Measurements from ENCODE around the gene PDYN. TPM values are rescaled to one million over a fixed set of nuclear protein-coding genes. Genes with fewer than 3 reads are reported as not detected.

PDYN gene
- polyA plus RNA-seq, 2 donors: not detected

- H3K4me3 ChIP-seq (ENCODE audit: low read depth in 1 of 2, low read length in 2 of 2): no peak overlapping the region
- peaks cover 8 to 16% of the 10 kb centered on the region in 2 donors for H3K4me1 ChIP-seq (ENCODE audit: control insufficient read depth in 2 of 2, insufficient read depth in 2 of 2, low read length in 1 of 2)
- H3K9me3 ChIP-seq (ENCODE audit: control insufficient read depth in 2 of 2, insufficient read depth in 1 of 2, low read depth in 1 of 2, low read length in 1 of 2): no peaks in the 10 kb centered on the region
- no peaks in the 10 kb centered on the region for H3K27me3 ChIP-seq (ENCODE audit: control insufficient read depth in 1 of 2, insufficient read depth in 2 of 2, low read length in 2 of 2)
- 78 to 85% methylated on average over 7 of the region's 7 CpGs for WGBS, 2 donors
- no peaks in the 10 kb centered on the region for H3K36me3 ChIP-seq (ENCODE audit: control insufficient read depth in 2 of 2, insufficient read depth in 2 of 2, low read length in 1 of 2)
- H3K27ac ChIP-seq (ENCODE audit: low read depth in 2 of 2, low read length in 1 of 2): no peak overlapping the region
Measured at GRCh38 chr20:1945660-1946059, 48.2 kb downstream of the PDYN start.

- Histone ChIP-seq H3K27me3 (ENCODE audit: control insufficient read depth in 1 of 2, insufficient read depth in 2 of 2, low read length in 2 of 2) (no peaks in the 10 kb centered on the region), H3K4me3 (ENCODE audit: low read depth in 1 of 2, low read length in 2 of 2) (no peak overlapping the region), H3K9me3 (ENCODE audit: control insufficient read depth in 2 of 2, insufficient read depth in 1 of 2, low read depth in 1 of 2, low read length in 1 of 2) (no peaks in the 10 kb centered on the region), H3K27ac (ENCODE audit: low read depth in 2 of 2, low read length in 1 of 2) (peak overlapping the region in 1 of 2 donors; percentile 8), H3K4me1 (ENCODE audit: control insufficient read depth in 2 of 2, insufficient read depth in 2 of 2, low read length in 1 of 2) (peaks cover 8 to 16% of the 10 kb centered on the region in 2 donors), H3K36me3 (ENCODE audit: control insufficient read depth in 2 of 2, insufficient read depth in 2 of 2, low read length in 1 of 2) (no peaks in the 10 kb centered on the region)
- WGBS, 2 donors: 73 to 87% methylated on average over 9 of the region's 9 CpGs
Measured at GRCh38 chr20:1945134-1945618, 48.7 kb downstream of the PDYN start.

GRCh38 chr20:1944345-1945091 is 49.3 kb downstream of the PDYN start:
- H3K36me3 ChIP-seq (ENCODE audit: control insufficient read depth in 2 of 2, insufficient read depth in 2 of 2, low read length in 1 of 2): no peaks in the 10 kb centered on the region
- 74 to 84% methylated on average over 6 of the region's 6 CpGs for WGBS, 2 donors
- no peak overlapping the region for H3K27ac ChIP-seq (ENCODE audit: low read depth in 2 of 2, low read length in 1 of 2)
- peaks cover 8 to 16% of the 10 kb centered on the region in 2 donors for H3K4me1 ChIP-seq (ENCODE audit: control insufficient read depth in 2 of 2, insufficient read depth in 2 of 2, low read length in 1 of 2)
- no peak overlapping the region for H3K4me3 ChIP-seq (ENCODE audit: low read depth in 1 of 2, low read length in 2 of 2)
- H3K27me3 ChIP-seq (ENCODE audit: control insufficient read depth in 1 of 2, insufficient read depth in 2 of 2, low read length in 2 of 2): no peaks in the 10 kb centered on the region
- H3K9me3 ChIP-seq (ENCODE audit: control insufficient read depth in 2 of 2, insufficient read depth in 1 of 2, low read depth in 1 of 2, low read length in 1 of 2): no peaks in the 10 kb centered on the region

- Histone ChIP-seq H3K4me3 (ENCODE audit: low read depth in 1 of 2, low read length in 2 of 2) (no peak overlapping the region), H3K27ac (ENCODE audit: low read depth in 2 of 2, low read length in 1 of 2) (peak overlapping the region; percentile 38 to 84), H3K27me3 (ENCODE audit: control insufficient read depth in 1 of 2, insufficient read depth in 2 of 2, low read length in 2 of 2) (no peaks in the 10 kb centered on the region), H3K9me3 (ENCODE audit: control insufficient read depth in 2 of 2, insufficient read depth in 1 of 2, low read depth in 1 of 2, low read length in 1 of 2) (no peaks in the 10 kb centered on the region), H3K36me3 (ENCODE audit: control insufficient read depth in 2 of 2, insufficient read depth in 2 of 2, low read length in 1 of 2) (no peaks in the 10 kb centered on the region), H3K4me1 (ENCODE audit: control insufficient read depth in 2 of 2, insufficient read depth in 2 of 2, low read length in 1 of 2) (peaks cover 8 to 16% of the 10 kb centered on the region in 2 donors)
- 59 to 62% methylated on average over 8 of the region's 8 CpGs for WGBS, 2 donors
Measured at GRCh38 chr20:1943275-1944002, 50.4 kb downstream of the PDYN start.

- Histone ChIP-seq H3K4me3 (ENCODE audit: low read depth in 1 of 2, low read length in 2 of 2) (no peak overlapping the region), H3K9me3 (ENCODE audit: control insufficient read depth in 2 of 2, insufficient read depth in 1 of 2, low read depth in 1 of 2, low read length in 1 of 2) (no peaks in the 10 kb centered on the region), H3K4me1 (ENCODE audit: control insufficient read depth in 2 of 2, insufficient read depth in 2 of 2, low read length in 1 of 2) (peaks cover 8 to 16% of the 10 kb centered on the region in 2 donors), H3K36me3 (ENCODE audit: control insufficient read depth in 2 of 2, insufficient read depth in 2 of 2, low read length in 1 of 2) (no peaks in the 10 kb centered on the region), H3K27me3 (ENCODE audit: control insufficient read depth in 1 of 2, insufficient read depth in 2 of 2, low read length in 2 of 2) (no peaks in the 10 kb centered on the region), H3K27ac (ENCODE audit: low read depth in 2 of 2, low read length in 1 of 2) (peak overlapping the region; percentile 38 to 84)
- WGBS, 2 donors: 74 to 82% methylated on average over 13 of the region's 13 CpGs
Measured at GRCh38 chr20:1942486-1943274, 51.2 kb downstream of the PDYN start.

GRCh38 chr20:1942061-1942460 is 51.8 kb downstream of the PDYN start:
- WGBS, 2 donors: 80 to 81% methylated on average over 7 of the region's 7 CpGs
- Histone ChIP-seq H3K4me1 (ENCODE audit: control insufficient read depth in 2 of 2, insufficient read depth in 2 of 2, low read length in 1 of 2) (peaks cover 8 to 11% of the 10 kb centered on the region in 2 donors), H3K27ac (ENCODE audit: low read depth in 2 of 2, low read length in 1 of 2) (no peak overlapping the region), H3K27me3 (ENCODE audit: control insufficient read depth in 1 of 2, insufficient read depth in 2 of 2, low read length in 2 of 2) (no peaks in the 10 kb centered on the region), H3K9me3 (ENCODE audit: control insufficient read depth in 2 of 2, insufficient read depth in 1 of 2, low read depth in 1 of 2, low read length in 1 of 2) (no peaks in the 10 kb centered on the region), H3K36me3 (ENCODE audit: control insufficient read depth in 2 of 2, insufficient read depth in 2 of 2, low read length in 1 of 2) (no peaks in the 10 kb centered on the region), H3K4me3 (ENCODE audit: low read depth in 1 of 2, low read length in 2 of 2) (no peak overlapping the region)

DNA sequence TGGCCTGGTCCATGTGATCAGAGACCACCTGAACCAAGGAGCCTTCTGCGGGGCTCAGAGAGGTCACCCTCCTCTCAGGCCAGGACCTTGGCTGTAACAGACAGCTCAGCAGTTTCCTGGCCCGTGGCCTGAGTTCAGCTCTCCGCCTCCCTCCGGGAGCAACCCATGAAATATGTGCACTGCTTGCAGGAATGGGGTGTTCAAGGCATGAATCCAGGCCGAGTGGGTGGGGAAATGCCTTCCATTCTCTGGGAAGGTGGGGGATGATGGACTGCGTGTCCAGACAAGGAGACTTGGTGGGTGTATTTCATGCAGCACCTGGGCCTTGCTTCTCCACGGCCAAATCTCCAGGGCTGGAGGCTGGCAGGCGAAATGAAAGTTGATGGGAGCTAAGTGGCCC is 52.6 kb downstream of the PDYN start:
- Histone ChIP-seq H3K4me1 (ENCODE audit: control insufficient read depth in 2 of 2, insufficient read depth in 2 of 2, low read length in 1 of 2) (peaks cover 8 to 11% of the 10 kb centered on the region in 2 donors), H3K4me3 (ENCODE audit: low read depth in 1 of 2, low read length in 2 of 2) (no peak overlapping the region), H3K27me3 (ENCODE audit: control insufficient read depth in 1 of 2, insufficient read depth in 2 of 2, low read length in 2 of 2) (no peaks in the 10 kb centered on the region), H3K9me3 (ENCODE audit: control insufficient read depth in 2 of 2, insufficient read depth in 1 of 2, low read depth in 1 of 2, low read length in 1 of 2) (no peaks in the 10 kb centered on the region), H3K27ac (ENCODE audit: low read depth in 2 of 2, low read length in 1 of 2) (peak overlapping the region in 1 of 2 donors; percentile 13), H3K36me3 (ENCODE audit: control insufficient read depth in 2 of 2, insufficient read depth in 2 of 2, low read length in 1 of 2) (no peaks in the 10 kb centered on the region)
- 36 to 40% methylated on average over 8 of the region's 8 CpGs for WGBS, 2 donors

DNA sequence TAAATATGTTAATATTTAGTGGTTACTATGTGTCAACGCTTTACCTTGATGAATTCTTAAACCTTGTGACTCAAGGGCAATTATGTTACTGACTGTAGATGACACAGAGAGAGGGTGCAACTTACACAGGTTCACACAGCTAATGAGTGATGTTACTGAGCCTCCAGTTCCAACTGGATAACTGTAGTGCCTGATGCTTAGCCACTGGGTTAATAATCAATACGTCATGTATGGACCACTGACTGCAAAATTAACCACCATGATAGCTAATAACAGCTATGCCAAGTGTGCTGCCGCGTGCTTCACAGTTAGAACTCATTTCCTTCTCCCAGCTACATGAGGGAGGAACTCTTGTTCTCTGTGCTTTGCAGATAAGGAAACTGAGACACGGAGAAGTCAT is 53.3 kb downstream of the PDYN start:
- Histone ChIP-seq H3K9me3 (ENCODE audit: control insufficient read depth in 2 of 2, insufficient read depth in 1 of 2, low read depth in 1 of 2, low read length in 1 of 2) (no peaks in the 10 kb centered on the region), H3K27ac (ENCODE audit: low read depth in 2 of 2, low read length in 1 of 2) (no peak overlapping the region), H3K4me3 (ENCODE audit: low read depth in 1 of 2, low read length in 2 of 2) (no peak overlapping the region), H3K27me3 (ENCODE audit: control insufficient read depth in 1 of 2, insufficient read depth in 2 of 2, low read length in 2 of 2) (no peaks in the 10 kb centered on the region), H3K36me3 (ENCODE audit: control insufficient read depth in 2 of 2, insufficient read depth in 2 of 2, low read length in 1 of 2) (no peaks in the 10 kb centered on the region), H3K4me1 (ENCODE audit: control insufficient read depth in 2 of 2, insufficient read depth in 2 of 2, low read length in 1 of 2) (peaks cover 8 to 14% of the 10 kb centered on the region in 2 donors)
- 70 to 76% methylated on average over 5 of the region's 5 CpGs for WGBS, 2 donors

DNA sequence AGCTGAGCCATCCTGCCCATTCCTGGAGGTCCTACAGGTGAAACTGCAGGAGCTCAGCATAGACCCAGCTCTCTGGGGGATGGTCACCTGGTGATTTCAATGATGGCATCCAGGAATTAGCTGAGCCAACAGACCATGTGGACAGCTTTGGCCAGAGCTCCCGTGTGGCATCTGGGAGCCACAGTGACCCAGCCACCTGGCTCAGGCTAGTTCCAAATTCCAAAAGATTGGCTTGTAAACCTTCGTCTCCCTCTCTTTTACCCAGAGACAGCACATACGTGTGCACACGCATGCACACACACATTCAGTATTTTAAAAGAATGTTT is 54.6 kb downstream of the PDYN start:
- H3K27ac ChIP-seq (ENCODE audit: low read depth in 2 of 2, low read length in 1 of 2): no peak overlapping the region
- 80 to 92% methylated on average over 4 of the region's 4 CpGs for WGBS, 2 donors
- H3K36me3 ChIP-seq (ENCODE audit: control insufficient read depth in 2 of 2, insufficient read depth in 2 of 2, low read length in 1 of 2): no peaks in the 10 kb centered on the region
- peaks cover 4 to 15% of the 10 kb centered on the region in 2 donors for H3K4me1 ChIP-seq (ENCODE audit: control insufficient read depth in 2 of 2, insufficient read depth in 2 of 2, low read length in 1 of 2)
- no peaks in the 10 kb centered on the region for H3K27me3 ChIP-seq (ENCODE audit: control insufficient read depth in 1 of 2, insufficient read depth in 2 of 2, low read length in 2 of 2)
- no peak overlapping the region for H3K4me3 ChIP-seq (ENCODE audit: low read depth in 1 of 2, low read length in 2 of 2)
- H3K9me3 ChIP-seq (ENCODE audit: control insufficient read depth in 2 of 2, insufficient read depth in 1 of 2, low read depth in 1 of 2, low read length in 1 of 2): no peaks in the 10 kb centered on the region
